Mucosa of rectum (tissue), 2 donors: ENCODE measurements around the gene FANCE.

Experiments used
- H3K27ac ChIP-seq, 2 donors: one replicate each; pipeline ENCODE4 v1.7.0; 2013; ENCODE audit warnings: inconsistent platforms in 2 of 2, low read depth in 2 of 2, low read length in 2 of 2
- H3K27me3 ChIP-seq, 2 donors: one replicate each; pipeline ENCODE4 v1.7.0; 2013; ENCODE audit warnings: low read length in 2 of 2; ENCODE audit not compliant: control insufficient read depth in 2 of 2, insufficient read depth in 2 of 2
- H3K36me3 ChIP-seq, 2 donors: one replicate each; pipeline ENCODE4 v1.7.0; 2013; ENCODE audit warnings: low read length in 2 of 2; ENCODE audit not compliant: control insufficient read depth in 2 of 2, insufficient read depth in 2 of 2
- H3K4me1 ChIP-seq, 2 donors: one replicate each; pipeline ENCODE4 v1.7.0; 2013; ENCODE audit warnings: low read length in 2 of 2, mild to moderate bottlenecking in 1 of 2; ENCODE audit not compliant: control insufficient read depth in 2 of 2, insufficient read depth in 2 of 2
- H3K4me3 ChIP-seq, 2 donors: one replicate each; pipeline ENCODE4 v1.7.0; 2013; ENCODE audit warnings: low read length in 2 of 2
- H3K9ac ChIP-seq, 2 donors: one replicate each; pipeline ENCODE4 v1.7.0; 2013; ENCODE audit warnings: low read length in 2 of 2, low read depth in 1 of 2, mild to moderate bottlenecking in 1 of 2
- H3K9me3 ChIP-seq, 2 donors: one replicate each; pipeline ENCODE4 v1.7.0; 2013; ENCODE audit warnings: low read length in 2 of 2; ENCODE audit not compliant: control insufficient read depth in 2 of 2
- donor health status: healthy.
- donor health status: Normal muscosa, but diverticular disease.

Gene FANCE

GRCh38 chr6:35490821-35491557 lies 38.9 kb downstream of the FANCE start:
- Histone ChIP-seq H3K9ac (peak overlapping the region in 1 of 2 donors; percentile 29), H3K4me3 (no peak overlapping the region), H3K9me3 (no peaks in the 10 kb centered on the region), H3K36me3 (peaks cover 0 to 4% of the 10 kb centered on the region in 2 donors), H3K27me3 (no peaks in the 10 kb centered on the region), H3K4me1 (peaks cover 56 to 68% of the 10 kb centered on the region in 2 donors), H3K27ac (peak overlapping the region; percentile 75 to 77)

GRCh38 chr6:35491558-35492257 lies 39.6 kb downstream of the FANCE start:
- Histone ChIP-seq H3K36me3 (peaks cover 0 to 4% of the 10 kb centered on the region in 2 donors), H3K9me3 (no peaks in the 10 kb centered on the region), H3K4me1 (peaks cover 49 to 62% of the 10 kb centered on the region in 2 donors), H3K27me3 (no peaks in the 10 kb centered on the region), H3K9ac (peak overlapping the region in 1 of 2 donors; percentile 31), H3K4me3 (no peak overlapping the region), H3K27ac (peak overlapping the region; percentile 75 to 77)

- peaks cover 0 to 4% of the 10 kb centered on the region in 2 donors for H3K36me3 ChIP-seq
- H3K9ac ChIP-seq, result peak overlapping the region in 1 of 2 donors; percentile 53
- H3K27me3 ChIP-seq, result no peaks in the 10 kb centered on the region
- H3K4me1 ChIP-seq, result peaks cover 42 to 55% of the 10 kb centered on the region in 2 donors
- H3K4me3 ChIP-seq, result no peak overlapping the region
- H3K27ac ChIP-seq, result peak overlapping the region; percentile 75 to 77
- no peaks in the 10 kb centered on the region for H3K9me3 ChIP-seq
These were observed 40.3 kb downstream of the FANCE start for GRCh38 chr6:35492258-35492973.

GRCh38 chr6:35492974-35493284 lies 40.8 kb downstream of the FANCE start:
- Histone ChIP-seq H3K9ac (no peak overlapping the region), H3K9me3 (no peaks in the 10 kb centered on the region), H3K4me1 (peaks cover 40 to 51% of the 10 kb centered on the region in 2 donors), H3K4me3 (no peak overlapping the region), H3K36me3 (peaks cover 0 to 4% of the 10 kb centered on the region in 2 donors), H3K27me3 (no peaks in the 10 kb centered on the region), H3K27ac (peak overlapping the region; percentile 75 to 77)

GRCh38 chr6:35493307-35493983 lies 41.3 kb downstream of the FANCE start:
- Histone ChIP-seq H3K36me3 (peaks cover 0 to 4% of the 10 kb centered on the region in 2 donors), H3K4me1 (peaks cover 39 to 51% of the 10 kb centered on the region in 2 donors), H3K9me3 (no peaks in the 10 kb centered on the region), H3K27me3 (no peaks in the 10 kb centered on the region), H3K9ac (peak overlapping the region; percentile 22 to 34), H3K4me3 (peak overlapping the region in 1 of 2 donors; percentile 18), H3K27ac (peak overlapping the region; percentile 25 to 52)

- peak overlapping the region in 1 of 2 donors; percentile 21 for H3K9ac ChIP-seq
- peak overlapping the region; percentile 25 to 52 for H3K27ac ChIP-seq
- peaks cover 0 to 4% of the 10 kb centered on the region in 2 donors for H3K36me3 ChIP-seq
- H3K4me1 ChIP-seq, result peaks cover 38 to 50% of the 10 kb centered on the region in 2 donors
- peaks cover 3 to 5% of the 10 kb centered on the region in 2 donors for H3K27me3 ChIP-seq
- H3K9me3 ChIP-seq, result no peaks in the 10 kb centered on the region
- peak overlapping the region in 1 of 2 donors; percentile 20 for H3K4me3 ChIP-seq
These were observed 42.0 kb downstream of the FANCE start for GRCh38 chr6:35494161-35494563.

GRCh38 chr6:35495258-35496035 lies 43.3 kb downstream of the FANCE start:
- H3K4me3 ChIP-seq, result peak overlapping the region; percentile 64 to 77
- H3K9me3 ChIP-seq, result no peaks in the 10 kb centered on the region
- H3K4me1 ChIP-seq, result peaks cover 36 to 50% of the 10 kb centered on the region in 2 donors
- H3K27me3 ChIP-seq, result peaks cover 3 to 7% of the 10 kb centered on the region in 2 donors
- H3K27ac ChIP-seq, result peak overlapping the region; percentile 85 to 87
- peak overlapping the region; percentile 72 to 84 for H3K9ac ChIP-seq
- peaks cover 0 to 4% of the 10 kb centered on the region in 2 donors for H3K36me3 ChIP-seq

- peak overlapping the region; percentile 64 to 77 for H3K4me3 ChIP-seq
- no peaks in the 10 kb centered on the region for H3K9me3 ChIP-seq
- peaks cover 33 to 49% of the 10 kb centered on the region in 2 donors for H3K4me1 ChIP-seq
- H3K9ac ChIP-seq, result peak overlapping the region; percentile 72 to 84
- H3K27ac ChIP-seq, result peak overlapping the region; percentile 85 to 87
- H3K27me3 ChIP-seq, result peaks cover 3 to 7% of the 10 kb centered on the region in 2 donors
- H3K36me3 ChIP-seq, result peaks cover 0 to 4% of the 10 kb centered on the region in 2 donors
These were observed 44.1 kb downstream of the FANCE start for GRCh38 chr6:35496036-35496840.
